ENCODE measurements around the gene PPP1CA.

The PPP1CA gene

GRCh38 chr11:67353317-67354074 is 48.2 kb downstream of the PPP1CA start, which contains the start of gene POLD4:
Gene POLD4 (minus strand): TSS chr11:67353546. CDS start chr11:67353399, 147 bp downstream.
- peak; percentile 96 to 97 for DNase-seq (ENCODE audit: low read depth in 2 of 2)

GRCh38 chr11:67352546-67353316 is 48.9 kb downstream of the PPP1CA start:
- DNase-seq (ENCODE audit: low read depth in 2 of 2), result no peak

GRCh38 chr11:67351275-67352005 is 50.2 kb downstream of the PPP1CA start:
- no peak for DNase-seq (ENCODE audit: low read depth in 2 of 2)

GRCh38 chr11:67349928-67350465 is 51.7 kb downstream of the PPP1CA start:
- DNase-seq (ENCODE audit: low read depth in 2 of 2), result no peak

GRCh38 chr11:67349457-67349856 is 52.2 kb downstream of the PPP1CA start:
- DNase-seq (ENCODE audit: low read depth in 2 of 2), result no peak

- DNase-seq (ENCODE audit: low read depth in 2 of 2), result no peak
Observed at GRCh38 chr11:67349036-67349435, 52.6 kb downstream of the PPP1CA start.

All from stimulated activated CD8-positive, alpha-beta memory T cell treated with anti-CD3 and anti-CD28 coated beads, Interleukin-2, amount 100 ng/mL, for 48 hours (primary cell).